H1 (cell line): Measurements from ENCODE around the gene NCKAP1. TPM values are rescaled to one million over a fixed set of nuclear protein-coding genes. Genes with fewer than 3 reads are reported as not detected.

Source experiments
- CTCF ChIA-PET: fragments of 300-600 bp; sonication (Branson Sonifier 250); formaldehyde crosslinking; loops from one replicate; lab custom pipeline; 2021; ENCODE audit not compliant: partially characterized antibody; lab: Charles Lee
- POLR2A ChIA-PET: fragments of 300-600 bp; sonication (Branson Sonifier 250); formaldehyde crosslinking; loops from one replicate; lab custom pipeline; 2021; ENCODE audit warnings: inconsistent platforms; ENCODE audit not compliant: partially characterized antibody; lab: Charles Lee
- DNase-seq, 2 experiments: peaks; one replicate each; pipeline versions ENCODE4 v3.0.0 to v3.0.0-alpha.2; 2010 to 2022; ENCODE audit warnings: low spot score in 2 of 2, low read depth in 1 of 2, mixed read lengths in 1 of 2
- FAIRE-seq: peaks from 2 replicates; lab custom pipeline; 2011; peaks lifted over from hg19 to GRCh38; lab: Jason Lieb, UNC
- H2AFZ ChIP-seq: 2 replicates; pipeline ENCODE4 v1.8.1; 2012; ENCODE audit warnings: low read length, inconsistent platforms
- H2AK5ac ChIP-seq: 2 replicates; pipeline ENCODE4 v1.6.1; 2013; ENCODE audit warnings: low read depth, low read length
- H2BK120ac ChIP-seq: replicated peaks from 2 replicates; pipeline ENCODE3; 2013; ENCODE audit warnings: low read depth, low read length, inconsistent platforms
- H2BK12ac ChIP-seq: 2 replicates; pipeline ENCODE4 v1.6.1; 2013; ENCODE audit warnings: low read depth, low read length
- H2BK15ac ChIP-seq: 2 replicates; pipeline ENCODE4 v1.6.1; 2013; ENCODE audit warnings: low read length
- H2BK20ac ChIP-seq: 2 replicates; pipeline ENCODE4 v1.6.1; 2013; ENCODE audit warnings: low read length
- H2BK5ac ChIP-seq: 2 replicates; pipeline ENCODE4 v1.6.1; 2013; ENCODE audit warnings: low read depth, low read length
- H3K14ac ChIP-seq: 2 replicates; pipeline ENCODE4 v1.6.1; 2013; ENCODE audit warnings: inconsistent platforms; ENCODE audit not compliant: insufficient read length
- H3K18ac ChIP-seq: 2 replicates; pipeline ENCODE4 v1.6.1; 2013; ENCODE audit warnings: low read length; ENCODE audit errors: extremely low read depth
- H3K23ac ChIP-seq: 2 replicates; pipeline ENCODE4 v1.6.1; 2013; ENCODE audit warnings: inconsistent platforms; ENCODE audit not compliant: insufficient read length
- H3K23me2 ChIP-seq: 2 replicates; pipeline ENCODE4 v1.6.1; 2013; ENCODE audit warnings: low read depth, low read length
- H3K27ac ChIP-seq: 2 replicates; pipeline ENCODE4 v1.6.1; 2011; ENCODE audit warnings: low read depth, low read length, inconsistent platforms
- H3K27me3 ChIP-seq, 4 experiments: replicated peaks in 1 of 4; 1 replicate in 1 of 4; 2 replicates in 3 of 4; pipeline versions ENCODE4 v1.6.1 to v1.8.1; 2011 to 2013; ENCODE audit warnings: low read length in 3 of 4, mild to moderate bottlenecking in 3 of 4, inconsistent platforms in 2 of 4, mixed read lengths in 2 of 4, moderate library complexity in 1 of 4; ENCODE audit not compliant: control insufficient read depth in 3 of 4, insufficient read depth in 3 of 4; ENCODE audit errors: extremely low read depth in 1 of 4
- H3K36me3 ChIP-seq, 4 experiments: 2 replicates each; pipeline versions ENCODE4 v1.6.1 to v1.8.1; 2011 to 2013; ENCODE audit warnings: mild to moderate bottlenecking in 4 of 4, low read length in 3 of 4, moderate library complexity in 2 of 4, control low read depth in 1 of 4, inconsistent platforms in 1 of 4; ENCODE audit not compliant: insufficient read depth in 4 of 4, control insufficient read depth in 2 of 4
- H3K4ac ChIP-seq: replicated peaks from 2 replicates; pipeline ENCODE3; 2013; ENCODE audit warnings: low read length, low read depth, mixed read lengths, inconsistent platforms; ENCODE audit not compliant: insufficient read length
- H3K4me1 ChIP-seq, 4 experiments: replicated peaks in 1 of 4; 1 replicate in 1 of 4; 2 replicates in 3 of 4; pipeline versions ENCODE4 v1.6.1 to v1.8.1; 2011 to 2013; ENCODE audit warnings: low read length in 3 of 4, inconsistent platforms in 2 of 4, mixed read lengths in 1 of 4; ENCODE audit not compliant: insufficient read depth in 4 of 4, control insufficient read depth in 3 of 4
- H3K4me2 ChIP-seq, 2 experiments: 2 replicates each; pipeline versions ENCODE4 v1.6.1 to v1.8.1; 2011 to 2013; ENCODE audit warnings: low read depth in 2 of 2, low read length in 2 of 2, control low read depth in 1 of 2, inconsistent platforms in 1 of 2, mild to moderate bottlenecking in 1 of 2; ENCODE audit not compliant: insufficient read depth in 1 of 2
- H3K4me3 ChIP-seq, 4 experiments: fragments of 200-600, 300-600 bp in 1 of 4; sonication (generic), shearing (Covaris generic), sonication (Bioruptor Twin) in 1 of 4; 2 replicates each; pipeline versions ENCODE4 v1.5.1 to v1.8.1; 2011 to 2016; ENCODE audit warnings: low read length in 4 of 4, low read depth in 3 of 4, control low read depth in 2 of 4, inconsistent platforms in 2 of 4, mild to moderate bottlenecking in 2 of 4, mixed read lengths in 1 of 4, moderate library complexity in 1 of 4; ENCODE audit not compliant: insufficient read depth in 2 of 4; ENCODE audit errors: extremely low read depth in 1 of 4
- H3K56ac ChIP-seq: replicated peaks from 2 replicates; pipeline ENCODE3; 2013; ENCODE audit warnings: low read depth, mild to moderate bottlenecking, mixed read lengths, low read length, inconsistent platforms; ENCODE audit not compliant: insufficient read length
- H3K79me1 ChIP-seq: 2 replicates; pipeline ENCODE4 v1.6.1; 2013; ENCODE audit warnings: low read depth, low read length, control low read depth
- H3K79me2 ChIP-seq, 2 experiments: 2 replicates each; pipeline versions ENCODE4 v1.6.1 to v1.8.1; 2012 to 2013; ENCODE audit warnings: low read length in 2 of 2, mild to moderate bottlenecking in 2 of 2, inconsistent platforms in 1 of 2; ENCODE audit not compliant: insufficient read depth in 2 of 2, control insufficient read depth in 1 of 2
- H3K9ac ChIP-seq, 4 experiments: replicated peaks in 1 of 4; 1 replicate in 1 of 4; 2 replicates in 3 of 4; pipeline versions ENCODE4 v1.6.1 to v1.8.1; 2011 to 2013; ENCODE audit warnings: low read depth in 3 of 4, low read length in 3 of 4, control low read depth in 2 of 4, mild to moderate bottlenecking in 2 of 4, moderate library complexity in 2 of 4, inconsistent platforms in 1 of 4; ENCODE audit errors: extremely low read depth in 1 of 4
- H3K9me3 ChIP-seq, 2 experiments: 2 replicates each; pipeline versions ENCODE4 v1.6.1 to v1.8.1; 2012 to 2013; ENCODE audit warnings: mild to moderate bottlenecking in 2 of 2, moderate library complexity in 2 of 2, control low read depth in 1 of 2, inconsistent platforms in 1 of 2, low read depth in 1 of 2, low read length in 1 of 2, mixed read lengths in 1 of 2; ENCODE audit not compliant: insufficient read depth in 2 of 2
- H4K20me1 ChIP-seq, 2 experiments: replicated peaks in 1 of 2; 2 replicates each; pipeline versions ENCODE3 to v1.8.1; 2011 to 2013; ENCODE audit warnings: inconsistent platforms in 2 of 2, low read length in 2 of 2, mild to moderate bottlenecking in 1 of 2; ENCODE audit not compliant: insufficient read depth in 2 of 2, control insufficient read depth in 1 of 2
- H4K5ac ChIP-seq: 2 replicates; pipeline ENCODE4 v1.6.1; 2013; ENCODE audit warnings: low read length, low read depth, mixed read lengths, inconsistent platforms; ENCODE audit not compliant: insufficient read length
- H4K8ac ChIP-seq: 2 replicates; pipeline ENCODE4 v1.8.0; 2013; ENCODE audit warnings: mild to moderate bottlenecking, moderate library complexity, low read length, inconsistent platforms; ENCODE audit not compliant: insufficient read depth; ENCODE audit errors: extremely low read depth
- H4K91ac ChIP-seq: replicated peaks from 2 replicates; pipeline ENCODE3; 2013; ENCODE audit warnings: low read length, mixed read lengths, inconsistent platforms; ENCODE audit not compliant: insufficient read length
- ASH2L ChIP-seq: fragments of 200-600, 300-600 bp; sonication (generic); IDR thresholded peaks from one replicate; pipeline ENCODE4 v1.7.1; 2017; ENCODE audit warnings: low read length
- ATF3 ChIP-seq: IDR thresholded peaks from 2 replicates; pipeline ENCODE4 v1.6.1; 2011; ENCODE audit warnings: low read depth, mild to moderate bottlenecking, low read length; ENCODE audit not compliant: insufficient read depth
- BACH1 ChIP-seq: IDR thresholded peaks from 2 replicates; pipeline ENCODE4 v1.6.1; 2012; ENCODE audit warnings: low read length, improper control_type of control experiment
- CBX8 ChIP-seq: fragments of 300-800, 300-1000 bp; sonication (generic); IDR thresholded peaks from 2 replicates; pipeline ENCODE4 v1.7.1; 2016; ENCODE audit warnings: low read depth, low read length, borderline replicate concordance
- CREB1 ChIP-seq: IDR thresholded peaks from 2 replicates; pipeline ENCODE4 v1.6.1; 2012; ENCODE audit warnings: inconsistent platforms
- EZH2 ChIP-seq: fragments of 200-600 bp; sonication (generic); IDR thresholded peaks from 2 replicates; pipeline ENCODE4 v1.7.1; 2012; ENCODE audit warnings: low read depth, mild to moderate bottlenecking, moderate library complexity, low read length, inconsistent platforms; ENCODE audit not compliant: severe bottlenecking
- MAX ChIP-seq: IDR thresholded peaks from 2 replicates; pipeline ENCODE4 v1.6.1; 2012; ENCODE audit warnings: inconsistent platforms
- SRF ChIP-seq: IDR thresholded peaks from 2 replicates; pipeline ENCODE4 v1.6.1; 2011; ENCODE audit warnings: mild to moderate bottlenecking, low read depth, low read length, moderate library complexity
- TAF7 ChIP-seq: optimal IDR thresholded peaks from 2 replicates; pipeline ENCODE3; 2011; ENCODE audit warnings: low read depth, mild to moderate bottlenecking, inconsistent platforms, low read length, moderate library complexity, borderline replicate concordance
- TCF12 ChIP-seq: IDR thresholded peaks from 2 replicates; pipeline ENCODE4 v1.6.1; 2011; ENCODE audit warnings: low read depth, mild to moderate bottlenecking, low read length
- polyA plus RNA-seq, 7 experiments: library from polyadenylated mRNA; depleted of rRNA in 3 of 7; stranded (reverse) in 5 of 7; unstranded in 2 of 7; fragments of >200 nt in 5 of 7; fragments of 200-250 nt in 2 of 7; gene quantifications; 1 replicate in 5 of 7; 2 replicates in 1 of 7; 4 replicates in 1 of 7; pipeline versions ENCODE4 v1.2.1 to v1.2.3, GENCODE V29; 2011 to 2013; ENCODE audit warnings: missing spikeins in 2 of 7, mixed read lengths in 2 of 7
- total RNA-seq: library from RNA; stranded (reverse); fragmentation: NEBNext Ultra II Directional; extraction: Animal tissue kit (Norgen Biotek cat#: 25700); gene quantifications from 2 replicates; pipeline ENCODE4 v1.2.1, GENCODE V29; 2021

Gene NCKAP1
- total and polyA plus RNA-seq, 2 of the 8 experiments (the other 6 are each of a cell fraction or from before 2014, with no cell fraction given): 90.8 to 173 TPM

GRCh38 chr2:182954789-182955188, 83.5 kb downstream of the NCKAP1 start:
- no peak overlapping the region for H4K91ac ChIP-seq
- no peak overlapping the region for H3K4ac ChIP-seq
- no peak overlapping the region for H3K18ac ChIP-seq
- no peak overlapping the region for H2BK15ac ChIP-seq
- H2AFZ ChIP-seq: no peak overlapping the region
- H2AK5ac ChIP-seq: no peak overlapping the region
- H3K4me1 ChIP-seq: no peaks in the 10 kb centered on the region
- no peak for DNase-seq
- H3K14ac ChIP-seq: no peak overlapping the region
- no peak overlapping the region for H3K56ac ChIP-seq
- ChIA-PET POLR2A (no interaction called here), CTCF (interaction anchor here (1.8 to 2.4 kb wide), 2 partner anchors 170 to 188 kb away, joined by 5 to 7 read pairs; no protein-coding TSS in a partner anchor)
- no peak overlapping the region for H2BK20ac ChIP-seq
- no peak overlapping the region for H4K5ac ChIP-seq
- no peak for TF ChIP-seq CREB1
- TF ChIP-seq ASH2L: no peak
- TF ChIP-seq ATF3: no peak
- TF ChIP-seq CBX8: no peak
- no peak for TF ChIP-seq TCF12
- TF ChIP-seq MAX: no peak
- TF ChIP-seq SRF: no peak
- no peak for TF ChIP-seq BACH1
- no peak for TF ChIP-seq EZH2
- no peak for TF ChIP-seq TAF7
- no peak overlapping the region for H2BK12ac ChIP-seq
- no peak overlapping the region for H4K8ac ChIP-seq
- no peak for FAIRE-seq
- no peaks in the 10 kb centered on the region for H4K20me1 ChIP-seq
- no peak overlapping the region for H3K9ac ChIP-seq
- H3K27ac ChIP-seq: no peak overlapping the region
- H3K27me3 ChIP-seq: no peaks in the 10 kb centered on the region
- no peaks in the 10 kb centered on the region for H3K79me1 ChIP-seq
- H3K79me2 ChIP-seq: no peaks in the 10 kb centered on the region
- peaks cover 0 to 57% (median 21%) of the 10 kb centered on the region in 4 experiments; a peak in 5 of 8 replicates for H3K36me3 ChIP-seq
- H3K4me3 ChIP-seq: no peak overlapping the region
- H3K4me2 ChIP-seq: no peak overlapping the region
- H3K9me3 ChIP-seq: no peaks in the 10 kb centered on the region
- H2BK5ac ChIP-seq: no peak overlapping the region
- no peaks in the 10 kb centered on the region for H3K23me2 ChIP-seq
- H2BK120ac ChIP-seq: no peak overlapping the region
- no peak overlapping the region for H3K23ac ChIP-seq
